Astrocyte of the spinal cord (primary cell): ENCODE data around the gene GALNT14.

Experiments used
- DNase-seq: peaks from one replicate; pipeline ENCODE4 v3.0.0; 2011; ENCODE audit warnings: low read depth, low spot score
- H3K4me3 ChIP-seq: 2 replicates; pipeline ENCODE4 v1.5.1; 2011; ENCODE audit warnings: low read depth, mild to moderate bottlenecking, low read length, moderate library complexity
- CTCF ChIP-seq: IDR thresholded peaks from 2 replicates; pipeline ENCODE4 v1.5.1; 2012; ENCODE audit warnings: low read depth, mild to moderate bottlenecking, low read length, inconsistent platforms
- in situ Hi-C: cut with HindIII; loops from 2 replicates; pipeline ENCODE4 v1.10.0; 2017; ENCODE audit warnings: low sequenced_read_pairs

The GALNT14 gene

GRCh38 chr2:31051258-31052140 lies 86.7 kb downstream of the GALNT14 start:
- TF ChIP-seq CTCF = no peak
- DNase-seq = no peak
- no peak overlapping the region for H3K4me3 ChIP-seq
- in situ Hi-C loops = no loop called here

- no peak for DNase-seq
- H3K4me3 ChIP-seq = no peak overlapping the region
- in situ Hi-C loops = no loop called here
- TF ChIP-seq CTCF = no peak
Observed at GRCh38 chr2:31049916-31050588, 88.2 kb downstream of the GALNT14 start.

GRCh38 chr2:31049264-31049663 lies 89.0 kb downstream of the GALNT14 start:
- no peak for TF ChIP-seq CTCF
- DNase-seq = no peak
- in situ Hi-C loops = no loop called here
- no peak overlapping the region for H3K4me3 ChIP-seq

GRCh38 chr2:31047599-31047998 lies 90.6 kb downstream of the GALNT14 start:
- no peak for TF ChIP-seq CTCF
- in situ Hi-C loops = no loop called here
- DNase-seq = no peak
- no peak overlapping the region for H3K4me3 ChIP-seq

GRCh38 chr2:31038385-31038784 lies 99.9 kb downstream of the GALNT14 start:
- TF ChIP-seq CTCF = no peak
- in situ Hi-C loops = no loop called here
- no peak for DNase-seq
- no peak overlapping the region for H3K4me3 ChIP-seq

GRCh38 chr2:31037058-31037457 lies 101.2 kb downstream of the GALNT14 start:
- DNase-seq = no peak
- TF ChIP-seq CTCF = no peak
- H3K4me3 ChIP-seq = no peak overlapping the region
- in situ Hi-C loops = no loop called here
